ENCODE measurements around the gene SRRM4. TPM values are rescaled to one million over a fixed set of nuclear protein-coding genes. Genes with fewer than 3 reads are reported as not detected.
"Not testable (repeated sequence)": the region's sequence is repeated elsewhere in the genome, so short reads cannot be mapped to it uniquely, and the experiment has no call there.

Gene SRRM4
- total RNA-seq, 1 experiment from 2014 or later, result not detected

GRCh38 chr12:119024356-119024755, 43.0 kb downstream of the SRRM4 start:
- H3F3A ChIP-seq (ENCODE audit: insufficient read depth, low read depth), result no peaks in the 10 kb centered on the region

DNA sequence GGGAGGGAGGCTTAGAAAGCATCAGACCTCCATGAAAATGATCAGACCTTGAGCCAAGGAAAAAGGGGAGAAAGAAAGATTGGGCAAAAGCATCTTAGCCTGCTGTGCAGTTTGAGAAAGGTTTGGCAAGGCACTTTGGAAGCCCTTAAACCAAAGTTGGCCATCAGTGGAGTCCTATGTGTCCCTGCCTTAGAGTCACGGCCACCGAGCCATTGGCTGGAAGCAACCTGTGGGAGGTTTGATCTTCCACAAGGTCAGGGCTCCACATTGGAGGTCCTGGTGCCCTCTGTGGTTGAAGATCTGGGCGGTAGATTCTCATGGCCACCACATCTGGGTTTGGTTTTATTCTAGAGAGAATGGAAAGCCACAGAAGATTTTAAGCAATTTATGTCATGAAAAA, 44.4 kb downstream of the SRRM4 start:
- no peaks in the 10 kb centered on the region for H4K20me1 ChIP-seq (ENCODE audit: insufficient read depth)
- ChIA-PET POLR2A (ENCODE audit: unreplicated experiment) (no interaction called here), CTCF (no interaction called here)
- no peaks in the 10 kb centered on the region for H3K9me3 ChIP-seq (ENCODE audit: insufficient read depth, low read depth)
- intact Hi-C loops (cut with micrococcal nuclease; ENCODE audit: unreplicated experiment), result no loop called here
- BruUV-seq (replicated peaks), result no TSS peak
- no peaks in the 10 kb centered on the region for H3K36me3 ChIP-seq (ENCODE audit: low read depth)
- no peaks in the 10 kb centered on the region for H3K79me2 ChIP-seq (ENCODE audit: low read depth)
- H3K4me1 ChIP-seq (replicated peaks; ENCODE audit: insufficient read depth), result no peaks in the 10 kb centered on the region
- H3K9me2 ChIP-seq (ENCODE audit: insufficient read depth), result no peaks in the 10 kb centered on the region
- H3K4me3 ChIP-seq, result no peak overlapping the region
- H3K27me3 ChIP-seq (ENCODE audit: insufficient read depth, low read depth), result peaks cover 7% of the 10 kb centered on the region; the same call in 1 of the 2 replicates
- no peaks in the 10 kb centered on the region for H3F3A ChIP-seq (ENCODE audit: insufficient read depth, low read depth)
- H3K27ac ChIP-seq, result no peak overlapping the region
- H3K4me2 ChIP-seq, result no peak overlapping the region
- no peak overlapping the region for H2AFZ ChIP-seq
- DNase-seq, result no peak
- TF ChIP-seq CTCF (conservative IDR thresholded peaks at IDR 0.05), result no peak
- no peak for TF ChIP-seq EZH2 (IDR thresholded peaks at IDR 0.05; ENCODE audit: low read depth)

More at GRCh38 chr12:119024356-119024755, 43.0 kb downstream of the SRRM4 start:
- intact Hi-C loops (cut with micrococcal nuclease; ENCODE audit: unreplicated experiment), result no loop called here
- DNase-seq, result no peak
- POLR2A ChIA-PET (ENCODE audit: unreplicated experiment), result no interaction called here
- no TSS peak for BruUV-seq (replicated peaks)
- Histone ChIP-seq H4K20me1 (ENCODE audit: insufficient read depth) (no peaks in the 10 kb centered on the region), H3K36me3 (ENCODE audit: low read depth) (no peaks in the 10 kb centered on the region), H3K27ac (no peak overlapping the region), H3K9me2 (ENCODE audit: insufficient read depth) (no peaks in the 10 kb centered on the region), H2AFZ (no peak overlapping the region), H3K4me3 (no peak overlapping the region), H3K79me2 (ENCODE audit: low read depth) (no peaks in the 10 kb centered on the region), H3K4me1 (replicated peaks; ENCODE audit: insufficient read depth) (no peaks in the 10 kb centered on the region), H3K27me3 (ENCODE audit: insufficient read depth, low read depth) (peaks cover 7% of the 10 kb centered on the region; the same call in 1 of the 2 replicates), H3K9me3 (ENCODE audit: insufficient read depth, low read depth) (no peaks in the 10 kb centered on the region), H3K4me2 (no peak overlapping the region)
- CTCF ChIA-PET, result interaction anchor here (0.6 kb wide), 1 partner anchor 113 kb away, joined by 3 read pairs; no protein-coding TSS in a partner anchor
- TF ChIP-seq EZH2 (IDR thresholded peaks at IDR 0.05; ENCODE audit: low read depth) (no peak), CTCF (conservative IDR thresholded peaks at IDR 0.05) (no peak)

DNA sequence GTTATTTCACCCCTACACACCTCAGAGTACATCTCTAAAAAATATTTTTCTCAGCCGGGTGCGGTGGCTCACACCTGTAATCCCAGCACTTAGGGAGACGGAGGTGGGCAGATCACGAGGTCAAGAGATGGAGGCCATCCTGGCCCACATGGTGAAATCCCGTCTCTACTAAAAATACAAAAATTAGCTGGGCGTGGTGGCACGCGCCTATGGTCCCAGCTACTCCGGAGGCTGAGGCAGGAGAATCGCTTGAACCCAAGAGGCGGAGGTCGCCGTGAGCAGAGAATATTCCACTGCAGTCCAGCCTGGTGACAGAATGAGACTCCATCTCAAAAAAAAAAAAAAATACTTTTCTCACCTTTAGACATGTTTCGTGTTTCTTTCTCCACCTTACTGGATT, 52.0 kb downstream of the SRRM4 start:
- POLR2A ChIA-PET (ENCODE audit: unreplicated experiment); H3F3A ChIP-seq (ENCODE audit: insufficient read depth, low read depth); H3K4me2 ChIP-seq; H3K4me3 ChIP-seq; H3K27me3 ChIP-seq (ENCODE audit: insufficient read depth, low read depth); H3K36me3 ChIP-seq (ENCODE audit: low read depth); H4K20me1 ChIP-seq (ENCODE audit: insufficient read depth); H3K9me3 ChIP-seq (ENCODE audit: insufficient read depth, low read depth); H3K79me2 ChIP-seq (ENCODE audit: low read depth); H3K4me1 ChIP-seq (replicated peaks; ENCODE audit: insufficient read depth); H2AFZ ChIP-seq; H3K9me2 ChIP-seq (ENCODE audit: insufficient read depth); DNase-seq; H3K27ac ChIP-seq; BruUV-seq (replicated peaks); intact Hi-C loops (cut with micrococcal nuclease; ENCODE audit: unreplicated experiment); CTCF ChIA-PET: not testable (repeated sequence)

All from PC-9 (cell line).